SK-N-MC (cell line): ENCODE measurements around the gene AP2B1.

Source experiments
- EZH2 ChIP-seq: fragments of 200-600 bp; sonication (generic); IDR thresholded peaks from one replicate; pipeline ENCODE4 v1.6.1; 2017; ENCODE audit warnings: antibody characterized with exemption
- FOXP2 ChIP-seq: optimal IDR thresholded peaks from 2 replicates; pipeline ENCODE3; 2011; ENCODE audit warnings: mild to moderate bottlenecking, moderate library complexity; ENCODE audit not compliant: insufficient read depth; ENCODE audit errors: extremely low read length, control extremely low read depth
- POLR2AphosphoS5 ChIP-seq: IDR thresholded peaks from 2 replicates; pipeline ENCODE4 v1.6.1; 2012; ENCODE audit warnings: mild to moderate bottlenecking, low read depth, low read length, borderline replicate concordance

DNA sequence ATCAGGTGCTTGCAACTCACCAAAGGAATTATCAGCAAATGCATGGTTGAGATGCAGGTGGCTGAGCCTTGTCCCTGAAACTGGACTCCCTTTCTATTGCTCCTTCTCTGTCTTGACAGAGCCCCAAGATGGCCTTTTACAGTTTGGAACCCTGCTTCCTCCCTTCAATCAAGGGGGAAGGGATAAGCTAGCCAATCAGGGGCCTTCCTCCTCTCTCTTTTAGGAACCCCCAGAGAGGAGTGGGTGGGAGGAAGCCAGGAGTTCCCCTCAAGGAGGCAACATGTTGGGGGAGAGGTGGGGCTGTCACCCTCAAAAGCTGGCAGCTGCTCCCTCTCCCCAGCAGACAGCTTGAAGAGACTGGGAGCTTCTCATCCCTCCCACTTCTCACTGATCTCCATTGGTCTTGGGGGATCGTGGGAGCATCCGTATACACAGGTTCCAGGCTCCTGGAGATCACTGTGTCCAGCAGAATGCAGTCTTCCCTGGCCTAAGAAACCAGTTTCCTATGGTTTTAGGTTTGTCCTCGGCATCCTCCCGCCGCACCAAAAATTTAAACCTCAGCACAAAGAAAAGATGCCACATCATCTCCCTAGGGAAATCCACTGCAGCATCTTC lies 151.5 kb downstream of the AP2B1 start:
- TF ChIP-seq EZH2 = no peak
- no peak for TF ChIP-seq POLR2AphosphoS5
- no peak for TF ChIP-seq FOXP2
